SK-N-SH treated with all-trans-retinoic acid at 6 μM for 48 hours (cell line): ENCODE measurements around the gene STK33.

ENCODE experiments used
- BACH2 ChIP-seq: fragments of 250-450 bp; sonication (Bioruptor Pico); IDR thresholded peaks from 2 replicates; pipeline ENCODE4 v1.9.0; 2021; ENCODE audit warnings: mild to moderate bottlenecking, borderline replicate concordance
- ESRRG ChIP-seq: fragments of 250-450 bp; sonication (Bioruptor Pico); IDR thresholded peaks from 2 replicates; pipeline ENCODE4 v1.6.1; 2021; ENCODE audit warnings: mild to moderate bottlenecking
- ZFP30 ChIP-seq: fragments of 450-650 bp; formaldehyde crosslinking; IDR thresholded peaks from 2 replicates; pipeline ENCODE4 v1.5.0; 2022; ENCODE audit warnings: mild to moderate bottlenecking, moderate library complexity
- ZNF565 ChIP-seq: fragments of 450-650 bp; formaldehyde crosslinking; conservative IDR thresholded peaks from 2 replicates; pipeline ENCODE4 v1.5.0; 2020; ENCODE audit warnings: low read depth, mild to moderate bottlenecking, moderate library complexity

DNA sequence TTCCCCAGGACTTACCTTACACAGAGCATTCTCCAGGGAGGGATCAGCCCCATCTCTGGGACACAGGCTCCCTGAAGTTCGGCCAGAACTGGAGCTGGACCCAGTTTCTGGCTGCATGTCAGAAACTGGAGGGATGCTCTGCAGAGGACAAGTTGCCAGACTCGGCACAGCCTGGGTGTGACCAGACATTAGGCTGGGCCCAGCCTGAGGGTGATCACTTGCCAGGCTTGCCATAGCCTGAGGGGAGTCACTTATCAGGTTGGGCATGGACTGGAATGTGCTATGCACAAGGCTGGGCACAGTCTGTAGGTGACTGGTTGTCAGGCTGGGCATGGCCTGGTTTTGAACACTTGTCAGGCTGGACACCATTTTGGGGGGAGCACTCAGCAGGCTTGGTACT is 30.7 kb upstream of the STK33 start:
- no peak for TF ChIP-seq ESRRG (CRISPR knock-in tag)
- no peak for TF ChIP-seq ZNF565 (CRISPR knock-in tag)
- TF ChIP-seq BACH2 (CRISPR knock-in tag) = no peak
- TF ChIP-seq ZFP30 (CRISPR knock-in tag) = no peak
